ENCODE results near the gene THBD. TPM values are rescaled to one million over a fixed set of nuclear protein-coding genes. Genes with fewer than 3 reads are reported as not detected.

Gene THBD
- polyA plus RNA-seq, 3 donors, result 7.4 to 194 (median 30.2) TPM

DNA sequence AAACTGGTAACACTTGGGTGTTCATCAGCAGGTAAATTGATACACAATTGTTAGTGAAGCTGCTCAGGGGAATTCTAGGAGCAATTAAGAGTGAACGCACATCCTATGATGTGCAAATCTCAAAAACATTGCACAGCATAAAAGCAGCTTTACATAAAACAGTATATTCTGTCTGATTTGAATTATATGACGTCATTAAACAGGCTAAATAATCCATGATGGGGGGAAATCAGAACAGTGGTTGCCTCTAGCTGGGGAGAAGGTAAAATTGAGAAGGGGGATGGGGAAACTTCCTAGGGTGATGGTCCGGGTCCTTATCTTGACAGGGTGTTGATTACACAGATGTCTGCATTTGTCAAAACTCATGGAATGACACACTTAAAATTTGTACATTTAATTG is 17.3 kb upstream of the THBD start:
- Histone ChIP-seq H3K27me3 (ENCODE audit: control insufficient read depth in 2 of 2, insufficient read depth in 2 of 2, low read length in 2 of 2) (no peaks in the 10 kb centered on the region), H3K36me3 (replicated peaks in 1 of 2; ENCODE audit: control insufficient read depth in 1 of 2, insufficient read depth in 2 of 2, low read length in 2 of 2) (peaks cover 3 to 9% of the 10 kb centered on the region in 2 donors), H3K9me3 (replicated peaks in 1 of 2; ENCODE audit: control insufficient read depth in 1 of 2, insufficient read depth in 1 of 2, low read length in 2 of 2) (no peaks in the 10 kb centered on the region), H4K20me1 (ENCODE audit: insufficient read depth, low read length) (no peaks in the 10 kb centered on the region), H3K9ac (ENCODE audit: insufficient read depth, low read length, poor library complexity, severe bottlenecking) (no peak overlapping the region), H3K4me1 (ENCODE audit: control insufficient read depth in 1 of 2, insufficient read depth in 2 of 2, low read length in 2 of 2) (peaks cover 13 to 17% of the 10 kb centered on the region in 2 donors), H3K4me3 (replicated peaks in 1 of 3; ENCODE audit: low read depth in 2 of 3, low read length in 3 of 3) (no peak overlapping the region), H3K4me2 (replicated peaks; ENCODE audit: extremely low read depth, low read length, poor library complexity, severe bottlenecking) (no peak overlapping the region), H3K79me2 (ENCODE audit: insufficient read depth, low read length) (no peaks in the 10 kb centered on the region), H2AFZ (ENCODE audit: insufficient read depth, low read depth, low read length, poor library complexity, severe bottlenecking) (no peak overlapping the region), H3K27ac (ENCODE audit: low read depth in 1 of 2, low read length in 2 of 2) (no peak overlapping the region)
- Mint-ChIP-seq H3K36me3 (peaks cover 17 to 24% of the 10 kb centered on the region in 2 donors), H3K27me3 (ENCODE audit: low read depth in 3 of 3) (no peaks in the 10 kb centered on the region), H3K4me3 (no peak overlapping the region), H3K27ac (no peak overlapping the region), H3K4me1 (peaks cover 22% of the 10 kb centered on the region), H3K9me3 (peaks cover 0 to 2% (median 0%) of the 10 kb centered on the region in 7 donors)
- TF ChIP-seq, protein P1, sequence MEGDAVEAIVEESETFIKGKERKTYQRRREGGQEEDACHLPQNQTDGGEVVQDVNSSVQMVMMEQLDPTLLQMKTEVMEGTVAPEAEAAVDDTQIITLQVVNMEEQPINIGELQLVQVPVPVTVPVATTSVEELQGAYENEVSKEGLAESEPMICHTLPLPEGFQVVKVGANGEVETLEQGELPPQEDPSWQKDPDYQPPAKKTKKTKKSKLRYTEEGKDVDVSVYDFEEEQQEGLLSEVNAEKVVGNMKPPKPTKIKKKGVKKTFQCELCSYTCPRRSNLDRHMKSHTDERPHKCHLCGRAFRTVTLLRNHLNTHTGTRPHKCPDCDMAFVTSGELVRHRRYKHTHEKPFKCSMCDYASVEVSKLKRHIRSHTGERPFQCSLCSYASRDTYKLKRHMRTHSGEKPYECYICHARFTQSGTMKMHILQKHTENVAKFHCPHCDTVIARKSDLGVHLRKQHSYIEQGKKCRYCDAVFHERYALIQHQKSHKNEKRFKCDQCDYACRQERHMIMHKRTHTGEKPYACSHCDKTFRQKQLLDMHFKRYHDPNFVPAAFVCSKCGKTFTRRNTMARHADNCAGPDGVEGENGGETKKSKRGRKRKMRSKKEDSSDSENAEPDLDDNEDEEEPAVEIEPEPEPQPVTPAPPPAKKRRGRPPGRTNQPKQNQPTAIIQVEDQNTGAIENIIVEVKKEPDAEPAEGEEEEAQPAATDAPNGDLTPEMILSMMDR (IDR thresholded peaks at IDR 0.05), result no peak
- no peak for DNase-seq
- no CpG with 5 or more reads among the region's 3 CpGs for WGBS (ENCODE audit: insufficient coverage)
- intact Hi-C loops (cut with micrococcal nuclease), result no loop called here

GRCh38 chr20:23065266-23066201 is 16.1 kb upstream of the THBD start:
- Mint-ChIP-seq H3K27ac (no peak overlapping the region), H3K9me3 (peaks cover 0 to 2% (median 0%) of the 10 kb centered on the region in 7 donors), H3K4me3 (no peak overlapping the region), H3K27me3 (ENCODE audit: low read depth in 3 of 3) (peaks cover 0 to under 1% (median 0%) of the 10 kb centered on the region in 3 donors), H3K4me1 (peaks cover 35% of the 10 kb centered on the region), H3K36me3 (peaks cover 10 to 12% of the 10 kb centered on the region in 2 donors)
- intact Hi-C loops (cut with micrococcal nuclease), result no loop called here
- no peak overlapping the region for H2AFZ ChIP-seq (ENCODE audit: insufficient read depth, low read depth, low read length, poor library complexity, severe bottlenecking)
- H3K27me3 ChIP-seq (ENCODE audit: control insufficient read depth in 2 of 2, insufficient read depth in 2 of 2, low read length in 2 of 2), result no peaks in the 10 kb centered on the region
- H3K79me2 ChIP-seq (ENCODE audit: insufficient read depth, low read length), result no peaks in the 10 kb centered on the region
- no peaks in the 10 kb centered on the region for H3K36me3 ChIP-seq (replicated peaks in 1 of 2; ENCODE audit: control insufficient read depth in 1 of 2, insufficient read depth in 2 of 2, low read length in 2 of 2)
- no peak for DNase-seq
- no peak overlapping the region for H3K27ac ChIP-seq (ENCODE audit: low read depth in 1 of 2, low read length in 2 of 2)
- peaks cover 26 to 29% of the 10 kb centered on the region in 2 donors for H3K4me1 ChIP-seq (ENCODE audit: control insufficient read depth in 1 of 2, insufficient read depth in 2 of 2, low read length in 2 of 2)
- TF ChIP-seq, protein P1 (IDR thresholded peaks at IDR 0.05), result no peak
- no peak overlapping the region for H3K9ac ChIP-seq (ENCODE audit: insufficient read depth, low read length, poor library complexity, severe bottlenecking)
- no peak overlapping the region for H3K4me3 ChIP-seq (replicated peaks in 1 of 3; ENCODE audit: low read depth in 2 of 3, low read length in 3 of 3)
- WGBS (ENCODE audit: insufficient coverage), result 84% methylated on average over 6 of the region's 9 CpGs
- no peaks in the 10 kb centered on the region for H4K20me1 ChIP-seq (ENCODE audit: insufficient read depth, low read length)
- H3K9me3 ChIP-seq (replicated peaks in 1 of 2; ENCODE audit: control insufficient read depth in 1 of 2, insufficient read depth in 1 of 2, low read length in 2 of 2), result no peaks in the 10 kb centered on the region
- H3K4me2 ChIP-seq (replicated peaks; ENCODE audit: extremely low read depth, low read length, poor library complexity, severe bottlenecking), result no peak overlapping the region

Measured in CD14-positive monocyte (primary cell).